Activated CD8-positive, alpha-beta memory T cell treated with anti-CD3 and anti-CD28 coated beads for 36 hours (primary cell): ENCODE measurements around the gene SLC26A9. TPM values are rescaled to one million over a fixed set of nuclear protein-coding genes. Genes with fewer than 3 reads are reported as not detected.

Source experiments
- CTCF ChIA-PET: fragments of 350-600 bp; sonication (Branson Sonifier 250); formaldehyde crosslinking; loops from one replicate; lab custom pipeline; 2021; ENCODE audit warnings: antibody characterized with exemption; lab: Charles Lee
- POLR2A ChIA-PET: fragments of 350-600 bp; sonication (Branson Sonifier 250); formaldehyde crosslinking; loops from one replicate; lab custom pipeline; 2021; ENCODE audit warnings: antibody characterized with exemption; lab: Charles Lee
- total RNA-seq, 2 experiments: library from RNA; stranded (reverse); gene quantifications; one replicate each; pipeline ENCODE4 v1.2.3, GENCODE V29; 2021

The SLC26A9 gene
- total RNA-seq, 2 experiments from 2014 or later = not detected

GRCh38 chr1:205976708-205977401 is 33.6 kb upstream of the SLC26A9 start:
- CTCF ChIA-PET = interaction anchor here (0.5 to 4.5 kb wide), 37 partner anchors 8 to 442 kb away, joined by 3 to 68 read pairs (median 4); partner anchors contain the start of gene AVPR1B
- POLR2A ChIA-PET = interaction anchor here (0.6 kb wide), 2 partner anchors 188 to 564 kb away, joined by 3 to 6 read pairs; no protein-coding TSS in a partner anchor

DNA sequence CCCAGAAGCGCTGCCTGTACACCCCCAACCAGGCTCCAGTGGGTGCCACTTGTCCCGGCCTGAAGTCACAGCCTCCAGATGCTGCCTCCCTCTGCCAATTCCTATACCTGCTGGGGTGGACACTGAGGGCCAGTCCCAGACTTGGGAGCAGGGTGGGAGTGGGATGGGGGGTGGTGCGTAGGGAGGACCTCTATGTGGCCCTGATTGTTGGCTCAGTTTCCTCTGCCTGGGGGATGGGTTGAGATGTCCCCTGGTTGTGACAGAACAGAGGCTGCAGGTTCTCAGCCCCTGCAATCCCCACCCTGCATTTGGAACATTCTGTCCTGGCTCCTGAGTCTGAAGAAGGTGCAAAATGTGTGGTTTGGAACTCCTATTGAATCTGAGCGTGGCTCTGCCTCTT is 32.8 kb upstream of the SLC26A9 start:
- ChIA-PET POLR2A (no interaction called here), CTCF (interaction anchor here (1.1 to 4.5 kb wide), 6 partner anchors 15 to 384 kb away, joined by 3 to 68 read pairs (median 15); no protein-coding TSS in a partner anchor)

DNA sequence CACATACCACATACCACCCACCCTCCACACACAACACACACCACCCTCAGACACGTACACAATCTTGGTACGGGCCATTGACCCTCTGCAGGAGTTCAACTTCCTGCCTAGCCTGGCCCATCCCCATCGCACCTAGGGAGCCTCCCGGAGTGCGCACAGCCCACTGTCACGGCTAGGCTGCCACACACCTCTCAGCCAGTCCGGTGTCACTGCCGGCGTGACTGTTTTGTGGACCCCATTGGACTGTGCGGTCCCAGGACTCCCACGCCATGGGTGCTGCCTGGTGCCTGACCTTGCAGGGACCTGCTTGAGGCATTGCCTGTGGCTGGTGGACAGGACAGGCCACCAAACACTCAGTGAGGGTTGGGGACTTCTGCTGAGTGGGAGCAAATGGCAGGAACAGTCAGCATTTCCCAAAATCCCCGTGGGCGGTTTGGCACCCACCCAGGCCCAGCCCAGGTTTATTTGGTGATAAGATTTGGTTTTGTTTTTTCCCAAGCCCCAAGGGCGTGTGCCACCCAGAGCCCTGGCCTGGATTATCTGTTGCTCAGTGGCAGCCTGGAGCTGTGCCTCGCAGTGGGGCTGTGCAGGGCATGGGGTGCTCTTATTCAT is 32.2 kb upstream of the SLC26A9 start:
- CTCF ChIA-PET = interaction anchor here (2.2 to 4.5 kb wide), 4 partner anchors 14 to 317 kb away, joined by 4 to 68 read pairs (median 33); no protein-coding TSS in a partner anchor
- POLR2A ChIA-PET = no interaction called here

DNA sequence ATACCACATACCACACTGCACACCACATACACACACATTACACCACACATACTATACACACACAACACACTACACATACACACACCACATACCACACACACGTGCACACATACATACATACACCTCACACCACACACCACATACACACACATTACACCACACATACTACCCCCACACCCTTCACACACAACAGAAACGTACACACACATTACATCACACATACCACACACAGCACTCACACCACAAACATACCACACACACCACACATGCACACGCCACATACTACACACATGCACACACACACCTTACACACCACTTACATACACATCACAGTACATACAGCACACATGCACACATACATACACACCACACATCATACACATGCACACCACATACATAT is 31.5 kb upstream of the SLC26A9 start:
- ChIA-PET POLR2A (no interaction called here), CTCF (no interaction called here)

DNA sequence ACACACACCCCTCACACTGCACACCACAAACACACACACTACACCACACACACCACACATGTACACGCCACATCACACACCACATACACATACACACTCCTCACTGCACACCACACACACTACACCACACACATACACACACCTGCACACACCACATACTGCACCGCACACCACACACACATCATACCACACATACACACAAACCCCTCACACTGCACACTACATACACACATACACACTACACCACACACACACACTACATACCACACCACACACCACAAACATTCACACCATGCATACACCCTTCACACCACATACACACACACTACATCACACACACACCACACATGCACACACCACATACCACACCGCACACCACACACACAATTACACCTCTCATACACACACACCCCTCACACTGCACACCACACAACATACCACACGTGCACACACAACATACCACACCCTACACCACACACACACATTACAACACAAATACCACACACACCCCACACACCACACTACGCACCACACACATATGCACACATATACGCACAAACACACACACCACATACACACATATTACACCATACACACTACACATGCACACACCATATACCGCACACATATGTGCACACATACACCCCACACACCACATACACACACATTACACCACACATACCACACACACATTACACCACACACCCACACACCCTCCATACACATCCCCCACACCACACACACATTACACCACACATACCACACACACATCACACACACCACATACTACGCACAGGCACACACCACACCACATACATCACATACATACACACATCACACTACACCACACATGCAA is 30.3 kb upstream of the SLC26A9 start:
- ChIA-PET CTCF (no interaction called here), POLR2A (no interaction called here)

DNA sequence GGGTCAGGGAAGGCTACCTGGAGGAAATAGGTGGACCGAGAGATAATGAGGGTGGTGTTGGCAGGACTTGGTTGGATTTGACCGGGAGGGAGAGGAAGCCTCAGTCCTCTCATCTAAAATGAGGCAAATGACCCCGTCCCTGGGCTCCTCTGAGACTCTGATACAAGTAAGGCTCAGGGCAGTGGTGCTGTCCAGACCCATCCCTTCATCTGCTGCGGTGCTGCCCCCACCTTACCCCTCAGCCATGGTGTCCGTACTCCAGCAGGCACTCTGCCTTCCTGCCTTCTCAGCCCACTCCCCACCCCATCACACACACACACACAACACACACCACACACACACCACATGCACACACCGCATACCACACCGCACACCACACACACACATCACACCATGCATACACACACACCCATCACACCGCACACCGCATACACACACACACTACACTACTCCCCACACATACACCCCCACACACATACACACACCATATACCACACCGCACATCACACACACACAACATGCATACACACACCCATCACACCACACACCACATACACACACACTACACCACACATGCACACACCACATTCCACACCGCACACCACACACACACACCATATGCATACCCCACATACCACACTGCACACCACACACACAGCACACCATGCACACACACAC is 29.4 kb upstream of the SLC26A9 start:
- ChIA-PET CTCF (no interaction called here), POLR2A (no interaction called here)

GRCh38 chr1:205972081-205972480 is 28.8 kb upstream of the SLC26A9 start:
- POLR2A ChIA-PET = no interaction called here
- CTCF ChIA-PET = no interaction called here

- CTCF ChIA-PET = interaction anchor here (0.6 kb wide), 1 partner anchor 313 kb away, joined by 4 read pairs; no protein-coding TSS in a partner anchor
- POLR2A ChIA-PET = no interaction called here
Measured at GRCh38 chr1:205971082-205971481, 27.8 kb upstream of the SLC26A9 start.

- ChIA-PET POLR2A (no interaction called here), CTCF (interaction anchor here (0.6 kb wide), 2 partner anchors 313 to 647 kb away, joined by 3 to 4 read pairs; no protein-coding TSS in a partner anchor)
Measured at GRCh38 chr1:205970486-205970885, 27.2 kb upstream of the SLC26A9 start.

DNA sequence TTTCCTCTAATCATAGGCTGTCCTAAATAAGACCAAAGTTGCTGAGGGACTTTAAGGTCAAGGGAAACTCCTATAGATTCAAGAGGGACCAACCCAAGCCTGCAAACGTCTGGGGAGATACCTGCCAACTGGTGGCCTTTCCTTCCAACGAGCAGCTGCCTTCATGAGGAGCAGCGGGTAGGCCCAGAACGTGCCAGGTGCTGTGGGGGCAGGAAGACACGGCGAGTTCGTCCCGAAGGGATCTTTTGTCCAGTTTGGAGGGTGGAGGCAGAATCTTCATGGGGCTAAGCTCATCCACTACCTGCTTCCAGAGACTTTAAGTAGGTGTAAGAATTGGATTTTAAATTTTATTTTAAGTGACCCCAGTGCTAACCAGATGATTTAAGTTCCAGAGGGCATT is 26.0 kb upstream of the SLC26A9 start:
- POLR2A ChIA-PET = no interaction called here

DNA sequence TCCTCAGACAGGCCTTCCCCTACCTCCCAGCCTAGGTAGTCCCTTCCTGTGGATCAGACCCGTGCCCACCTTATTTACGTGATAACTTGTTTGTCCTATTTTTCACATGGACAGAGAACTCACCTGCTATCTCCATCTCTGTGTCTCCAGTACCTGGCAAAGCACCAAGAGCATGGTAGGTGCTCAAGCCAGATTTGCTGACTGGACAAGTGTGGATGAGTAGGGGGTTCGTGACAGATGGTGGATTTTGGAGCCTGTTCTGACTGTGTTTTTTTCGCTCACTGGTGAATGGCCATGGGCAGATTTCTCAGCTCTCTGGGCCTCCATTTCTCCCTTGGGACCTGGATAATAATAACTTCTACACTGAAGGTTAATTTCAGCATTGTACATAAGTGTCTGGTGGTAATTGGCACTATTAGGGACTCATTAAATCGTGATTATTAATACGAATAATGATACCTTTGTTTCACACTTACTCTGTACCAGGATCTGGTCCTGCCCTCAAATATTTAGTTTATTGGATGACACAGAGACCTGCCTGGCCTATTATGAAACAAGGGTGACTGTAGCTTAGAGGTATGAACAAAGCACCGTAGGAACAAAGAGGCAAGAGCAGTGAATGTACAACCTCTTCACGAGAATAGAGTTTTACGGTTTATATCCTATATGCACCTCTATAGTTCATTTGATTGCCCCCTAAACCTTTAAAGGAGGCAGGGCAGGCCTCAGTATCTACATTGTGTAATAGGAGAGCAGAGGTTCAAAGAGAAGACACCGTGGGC is 24.5 kb upstream of the SLC26A9 start:
- POLR2A ChIA-PET = no interaction called here
- CTCF ChIA-PET = interaction anchor here (1.4 to 2.4 kb wide), 2 partner anchors 10 to 309 kb away, joined by 4 to 12 read pairs; no protein-coding TSS in a partner anchor

More for the DNA sequence above, 26.0 kb upstream of the SLC26A9 start:
- CTCF ChIA-PET = interaction anchor here (1.4 to 2.4 kb wide), 2 partner anchors 8 to 310 kb away, joined by 4 to 12 read pairs; no protein-coding TSS in a partner anchor

DNA sequence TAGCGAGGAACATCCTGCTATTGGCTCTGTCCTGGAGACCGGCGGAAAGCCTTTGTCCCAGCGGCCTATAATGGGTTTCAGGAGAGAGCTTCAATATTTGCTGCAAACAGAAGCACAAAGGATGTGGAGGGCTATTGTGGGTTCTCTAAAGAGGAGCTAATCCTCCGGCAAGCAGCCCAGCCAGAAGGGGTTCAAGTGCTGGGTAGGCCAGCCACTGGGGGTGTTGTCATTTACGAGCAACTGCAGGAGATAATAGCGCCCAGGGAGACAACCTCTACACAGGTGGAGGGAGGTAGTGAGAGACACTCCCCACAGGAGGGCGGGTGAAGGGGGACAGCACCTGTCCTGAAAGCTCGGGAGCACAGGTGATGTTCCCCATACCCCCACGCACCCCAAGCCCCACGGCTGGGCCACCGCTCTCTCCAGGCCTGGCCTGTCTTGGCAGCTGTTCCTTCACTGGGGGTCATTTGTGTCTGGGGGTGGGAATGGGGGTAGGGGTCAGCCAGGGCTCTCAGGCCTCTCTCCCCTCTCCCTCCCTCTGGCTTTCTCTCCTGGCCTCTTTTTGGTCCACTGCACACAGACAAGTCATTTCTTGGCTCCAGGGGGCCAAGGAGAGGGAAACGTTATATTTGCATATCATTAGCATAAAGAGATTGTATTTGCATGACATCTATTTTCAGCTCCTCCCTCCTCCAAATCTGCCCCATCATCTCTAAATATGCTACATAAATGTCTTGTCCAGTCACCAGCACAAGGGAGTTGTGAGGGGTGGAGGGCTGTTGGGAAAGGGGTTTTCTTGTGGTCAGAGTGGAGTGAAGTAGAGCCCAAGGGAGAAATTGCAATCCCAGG is 22.0 kb upstream of the SLC26A9 start:
- CTCF ChIA-PET = interaction anchor here (2.2 kb wide), 1 partner anchor 12 kb away, joined by 9 read pairs; no protein-coding TSS in a partner anchor
- POLR2A ChIA-PET = no interaction called here

- POLR2A ChIA-PET = no interaction called here
- CTCF ChIA-PET = interaction anchor here (2.2 kb wide), 1 partner anchor 14 kb away, joined by 9 read pairs; no protein-coding TSS in a partner anchor
Measured at GRCh38 chr1:205963352-205964155, 20.3 kb upstream of the SLC26A9 start.

- ChIA-PET POLR2A (interaction anchor here (0.5 to 0.6 kb wide), 2 partner anchors 9 to 74 kb away, joined by 3 read pairs; no protein-coding TSS in a partner anchor), CTCF (no interaction called here)
Measured at GRCh38 chr1:205962821-205963221, 19.6 kb upstream of the SLC26A9 start.

GRCh38 chr1:205961991-205962820 is 18.9 kb upstream of the SLC26A9 start:
- ChIA-PET CTCF (no interaction called here), POLR2A (interaction anchor here (0.5 to 0.6 kb wide), 2 partner anchors 8 to 73 kb away, joined by 3 read pairs; no protein-coding TSS in a partner anchor)
